Upper lobe of left lung (tissue), 4 donors: ENCODE results near the gene HHIP.

Experiments used
- EP300 ChIP-seq, 4 donors: sonication (generic); formaldehyde crosslinking; IDR thresholded peaks; one replicate each; pipeline ENCODE4 v1.5.1; 2017; ENCODE audit warnings: antibody characterized with exemption in 4 of 4, control low read depth in 2 of 4
- POLR2A ChIP-seq, 4 donors: fragments of 450-650 bp; IDR thresholded peaks; one replicate each; pipeline ENCODE4 v1.5.1; 2016 to 2017; ENCODE audit warnings: antibody characterized with exemption in 4 of 4, mild to moderate bottlenecking in 2 of 4
- TF ChIP-seq, protein P1 (sequence below), 6 experiments: fragments of 450-650 bp in 4 of 6; fragments of 200-600 bp in 2 of 6; sonication (generic) in 2 of 6; IDR thresholded peaks; one replicate each; pipeline ENCODE4 v1.5.1; 2016 to 2019; ENCODE audit warnings: antibody characterized with exemption in 6 of 6

DNA sequence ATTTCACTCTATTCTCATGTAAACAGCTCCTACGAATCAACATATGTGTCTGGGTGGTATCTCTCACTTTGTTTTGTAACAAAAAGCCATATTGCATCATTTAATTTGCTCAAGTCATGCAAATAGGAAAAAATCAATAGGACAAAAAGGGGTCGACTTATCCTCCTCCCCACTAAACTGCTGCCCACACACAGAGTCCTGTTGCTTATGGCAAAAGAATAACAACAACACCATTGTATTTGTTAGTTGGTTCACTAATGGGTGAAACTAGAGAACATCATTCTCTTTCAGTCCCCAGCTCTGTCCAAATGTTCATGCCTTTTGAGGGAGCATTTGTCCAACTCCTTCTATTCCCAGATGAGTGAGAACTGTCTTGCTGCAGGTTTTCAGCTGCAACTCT lies 2.1 kb downstream of the HHIP start:
- TF ChIP-seq, protein P1, sequence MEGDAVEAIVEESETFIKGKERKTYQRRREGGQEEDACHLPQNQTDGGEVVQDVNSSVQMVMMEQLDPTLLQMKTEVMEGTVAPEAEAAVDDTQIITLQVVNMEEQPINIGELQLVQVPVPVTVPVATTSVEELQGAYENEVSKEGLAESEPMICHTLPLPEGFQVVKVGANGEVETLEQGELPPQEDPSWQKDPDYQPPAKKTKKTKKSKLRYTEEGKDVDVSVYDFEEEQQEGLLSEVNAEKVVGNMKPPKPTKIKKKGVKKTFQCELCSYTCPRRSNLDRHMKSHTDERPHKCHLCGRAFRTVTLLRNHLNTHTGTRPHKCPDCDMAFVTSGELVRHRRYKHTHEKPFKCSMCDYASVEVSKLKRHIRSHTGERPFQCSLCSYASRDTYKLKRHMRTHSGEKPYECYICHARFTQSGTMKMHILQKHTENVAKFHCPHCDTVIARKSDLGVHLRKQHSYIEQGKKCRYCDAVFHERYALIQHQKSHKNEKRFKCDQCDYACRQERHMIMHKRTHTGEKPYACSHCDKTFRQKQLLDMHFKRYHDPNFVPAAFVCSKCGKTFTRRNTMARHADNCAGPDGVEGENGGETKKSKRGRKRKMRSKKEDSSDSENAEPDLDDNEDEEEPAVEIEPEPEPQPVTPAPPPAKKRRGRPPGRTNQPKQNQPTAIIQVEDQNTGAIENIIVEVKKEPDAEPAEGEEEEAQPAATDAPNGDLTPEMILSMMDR (IDR thresholded peaks at IDR 0.05), result no peak
- TF ChIP-seq EP300 (IDR thresholded peaks at IDR 0.05) (no peak), POLR2A (IDR thresholded peaks at IDR 0.05) (no peak)
